T-helper 2 cell treated with Interferon-gamma antibody and Interleukin-4, amounts not matched to agents 100 ng/mL and 5 ng/mL, for 36 hours (primary cell): ENCODE results near the gene NPDC1. TPM values are rescaled to one million over a fixed set of nuclear protein-coding genes. Genes with fewer than 3 reads are reported as not detected.
"Not testable (repeated sequence)": the region's sequence is repeated elsewhere in the genome, so short reads cannot be mapped to it uniquely, and the experiment has no call there.

Experiments used
- intact Hi-C: fragments of 100-400 bp; cut with micrococcal nuclease; formaldehyde crosslinking; loops from one replicate; pipeline ENCODE4 v1.15.1; 2023
- total RNA-seq: library from RNA; stranded (reverse); gene quantifications from 2 replicates; pipeline ENCODE4 v1.2.3, GENCODE V29; 2022

NPDC1 gene
- total RNA-seq, 1 donor from 2014 or later, result 17.0 TPM

DNA sequence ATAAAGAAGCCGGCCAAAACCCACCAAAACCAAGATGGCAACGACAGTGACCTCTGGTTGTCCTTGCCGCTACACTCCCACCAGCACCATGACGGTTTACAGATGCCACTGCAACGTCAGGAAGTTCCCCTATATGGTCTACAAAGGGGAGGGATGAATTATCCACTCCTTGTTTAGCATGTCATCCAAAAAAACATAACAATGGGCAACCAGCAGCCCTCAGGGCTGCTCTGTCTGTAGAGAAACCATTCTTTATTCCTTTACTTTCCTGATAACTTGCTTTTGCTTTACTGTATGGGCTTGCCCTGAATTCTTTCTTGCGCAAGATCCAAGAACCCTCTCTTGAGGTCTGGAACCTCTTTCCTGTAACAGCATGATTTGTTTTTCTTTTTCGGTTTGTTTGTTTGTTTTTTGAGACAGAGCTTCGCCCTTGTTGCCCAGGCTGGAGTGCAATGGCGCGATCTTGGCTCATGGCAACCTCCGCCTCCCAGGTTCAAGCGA is 29.3 kb upstream of the NPDC1 start:
- intact Hi-C loops, result no loop called here

DNA sequence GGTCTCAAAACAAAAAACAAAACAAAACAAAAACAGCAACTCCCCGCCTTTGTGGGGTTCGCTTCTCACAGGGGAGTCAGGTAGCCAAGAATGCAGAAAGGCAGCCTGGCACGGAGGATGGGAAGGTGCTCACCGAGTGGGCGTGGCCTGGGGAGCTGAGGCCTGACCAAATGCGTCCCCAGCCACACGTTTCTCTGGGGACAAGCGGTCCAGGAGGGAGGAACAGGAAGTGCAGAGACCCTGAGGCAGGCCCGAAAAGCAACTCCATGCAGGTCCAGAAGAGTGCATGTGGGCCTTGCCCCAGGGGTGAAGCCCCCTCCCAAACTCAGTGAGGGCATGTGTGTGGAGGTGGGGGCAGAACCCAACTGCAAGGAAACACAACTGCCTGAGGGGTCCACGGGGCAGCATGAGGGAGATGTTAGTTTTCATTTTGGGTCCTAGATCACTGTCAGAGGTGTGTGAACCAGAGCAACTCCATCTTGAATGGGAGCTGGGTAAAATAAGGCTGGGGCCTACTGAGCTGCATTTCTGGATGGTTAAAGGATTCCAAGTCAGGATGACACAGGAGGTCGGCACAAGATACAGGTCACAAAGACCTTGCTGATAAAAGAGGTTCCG is 28.8 kb upstream of the NPDC1 start:
- intact Hi-C loops, result no loop called here

- intact Hi-C loops, result no loop called here
These were observed 28.0 kb upstream of the NPDC1 start for GRCh38 chr9:137073992-137074399.

DNA sequence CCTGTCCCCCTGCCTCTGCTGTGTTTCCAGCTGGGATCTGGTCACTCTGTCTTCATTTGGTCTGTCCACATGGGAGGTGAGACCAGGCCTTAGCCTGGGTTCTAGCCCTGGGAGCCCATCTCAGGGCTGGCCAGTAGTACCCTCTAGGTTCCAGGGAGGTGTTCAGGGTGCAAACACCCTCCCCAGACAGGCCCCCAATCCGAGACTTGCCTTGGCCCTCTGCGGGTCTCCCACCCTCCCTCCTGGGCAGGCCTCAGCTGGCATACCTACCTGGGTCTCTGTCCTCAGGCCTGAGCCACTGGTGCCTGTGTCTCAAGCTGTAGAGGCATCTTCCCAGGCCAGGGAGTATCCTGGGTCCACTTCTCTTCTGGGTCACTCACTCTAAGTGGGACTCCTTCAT is 25.3 kb upstream of the NPDC1 start:
- intact Hi-C loops, result no loop called here

DNA sequence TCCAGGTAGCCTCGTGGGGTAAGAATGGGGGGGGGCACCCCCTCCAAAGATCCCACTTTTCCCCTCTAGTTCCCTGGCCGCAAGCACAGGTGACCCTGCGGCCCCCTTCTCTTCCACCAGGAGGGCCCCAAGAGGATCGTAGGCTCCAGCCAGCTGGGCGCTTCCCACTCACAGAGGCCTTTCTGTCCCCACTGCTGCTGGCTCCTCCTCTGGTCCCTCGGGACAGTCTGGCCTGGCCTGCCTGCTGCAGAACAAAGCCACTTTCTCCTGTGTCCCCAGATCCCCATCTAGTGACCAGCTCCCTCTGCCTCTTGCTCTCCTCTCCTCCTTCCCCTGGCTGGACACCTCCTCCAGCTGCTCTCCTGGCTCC is 24.9 kb upstream of the NPDC1 start:
- intact Hi-C loops, result loop anchor here (1.0 kb wide), 3 partner anchors 15 to 79 kb away; partner anchors contain the start of genes DPP7, MAN1B1 and PAXX

GRCh38 chr9:137070201-137070905 is 24.4 kb upstream of the NPDC1 start, which contains the start of gene SAPCD2:
Gene SAPCD2 (minus strand): TSS chr9:137070557. CDS start chr9:137070460, 97 bp downstream.
- intact Hi-C loops, result loop anchor here (1.0 kb wide), 3 partner anchors 16 to 78 kb away; partner anchors contain the start of genes DPP7, MAN1B1 and PAXX

- intact Hi-C loops, result loop anchor here (1.0 to 5.0 kb wide), 4 partner anchors 17 to 77 kb away; partner anchors contain the start of genes ABCA2, DPP7, MAN1B1 and PAXX
These were observed 23.6 kb upstream of the NPDC1 start for GRCh38 chr9:137069508-137070091.

DNA sequence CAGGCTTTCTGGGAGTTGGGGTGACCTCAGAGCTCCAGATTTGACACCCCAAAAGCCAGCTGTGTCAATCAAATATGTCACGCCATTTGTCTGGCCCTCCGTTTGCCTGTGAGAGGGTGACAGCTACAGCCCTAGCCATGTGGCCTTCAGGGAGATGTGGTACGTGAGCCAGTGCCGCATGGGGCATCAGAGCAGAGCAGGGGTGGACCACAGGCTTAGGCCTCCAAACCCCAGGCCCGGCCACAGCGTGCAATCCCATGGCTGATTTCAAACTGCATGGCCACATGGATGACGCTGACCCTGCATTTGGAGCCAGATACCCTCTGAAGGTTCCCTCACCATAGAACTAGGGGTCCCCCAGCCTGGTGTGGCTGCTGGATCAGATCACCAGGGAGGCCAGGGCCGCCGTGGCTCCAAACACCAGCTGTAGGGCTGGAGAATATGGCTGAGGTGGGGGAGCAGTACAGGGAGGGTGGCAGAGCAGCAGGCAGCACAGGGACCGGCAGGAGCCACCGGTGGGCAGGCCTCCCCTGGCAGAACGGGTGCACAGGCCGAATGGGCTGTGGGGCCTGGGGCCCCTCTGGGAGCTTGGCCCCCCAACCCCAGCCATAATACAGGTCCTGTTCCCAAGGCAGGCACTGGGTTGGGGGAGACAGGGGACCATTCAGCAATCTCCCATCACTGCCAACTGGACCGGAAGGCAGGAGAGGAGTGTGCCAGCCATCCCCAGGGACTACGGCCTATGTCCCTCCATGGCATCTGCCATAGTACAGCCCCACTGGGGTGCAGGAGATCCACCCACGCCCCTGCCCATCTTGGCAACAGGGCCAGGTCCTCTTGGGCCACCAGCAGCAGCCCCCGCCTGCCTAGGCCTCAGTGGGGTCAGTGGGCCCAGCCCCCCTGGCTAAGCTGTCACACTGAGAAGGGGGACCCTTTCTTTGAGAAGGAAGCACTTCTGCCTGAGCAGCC is 22.8 kb upstream of the NPDC1 start:
- intact Hi-C loops, result loop anchor here (5.0 kb wide), 1 partner anchor 42 kb away; the partner anchor contains the start of gene ABCA2

- intact Hi-C loops, result loop anchor here (2.0 to 5.0 kb wide), 2 partner anchors 21 to 41 kb away; partner anchors contain the start of genes ABCA2 and NPDC1
These were observed 22.0 kb upstream of the NPDC1 start for GRCh38 chr9:137067860-137068538.

DNA sequence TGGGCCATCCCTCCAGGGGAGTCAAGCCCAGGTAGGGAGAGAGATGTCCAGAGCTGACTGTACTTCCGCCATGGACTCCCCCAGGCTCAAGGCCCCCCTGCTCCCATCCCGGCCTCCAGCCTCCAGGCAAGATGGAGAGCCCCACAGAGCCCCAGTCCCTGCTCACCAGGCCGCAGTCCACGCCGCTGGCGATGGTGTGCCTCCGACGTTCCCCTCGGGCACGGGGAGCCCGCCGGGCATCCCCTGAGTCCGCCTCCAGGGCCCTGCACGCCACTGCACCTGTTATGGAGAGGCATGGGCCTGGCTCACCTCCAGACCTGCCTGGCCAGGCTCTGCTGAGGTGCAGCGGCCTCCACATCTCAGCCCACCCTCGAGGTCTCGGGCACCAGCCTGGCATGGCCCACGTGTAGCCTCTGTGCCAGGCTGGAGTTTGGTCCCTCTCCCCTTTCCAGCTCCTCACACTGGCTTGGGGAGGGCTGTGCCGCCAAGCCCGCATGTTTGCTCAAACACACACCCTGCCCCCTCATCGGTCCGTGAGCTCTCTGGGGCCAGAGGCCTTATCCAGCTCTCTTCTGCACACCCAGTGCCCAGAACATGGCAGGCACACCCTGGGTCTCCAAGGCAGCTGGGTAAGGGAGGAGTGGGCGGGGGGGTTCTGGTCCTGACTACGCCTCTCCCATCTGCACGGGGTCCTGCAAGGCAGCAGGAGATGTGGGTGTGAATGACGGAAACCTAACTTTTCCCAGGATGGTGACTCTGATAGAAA is 20.3 kb upstream of the NPDC1 start:
- intact Hi-C loops, result loop anchor here (2.0 to 5.0 kb wide), 2 partner anchors 19 to 39 kb away; partner anchors contain the start of genes ABCA2 and NPDC1

DNA sequence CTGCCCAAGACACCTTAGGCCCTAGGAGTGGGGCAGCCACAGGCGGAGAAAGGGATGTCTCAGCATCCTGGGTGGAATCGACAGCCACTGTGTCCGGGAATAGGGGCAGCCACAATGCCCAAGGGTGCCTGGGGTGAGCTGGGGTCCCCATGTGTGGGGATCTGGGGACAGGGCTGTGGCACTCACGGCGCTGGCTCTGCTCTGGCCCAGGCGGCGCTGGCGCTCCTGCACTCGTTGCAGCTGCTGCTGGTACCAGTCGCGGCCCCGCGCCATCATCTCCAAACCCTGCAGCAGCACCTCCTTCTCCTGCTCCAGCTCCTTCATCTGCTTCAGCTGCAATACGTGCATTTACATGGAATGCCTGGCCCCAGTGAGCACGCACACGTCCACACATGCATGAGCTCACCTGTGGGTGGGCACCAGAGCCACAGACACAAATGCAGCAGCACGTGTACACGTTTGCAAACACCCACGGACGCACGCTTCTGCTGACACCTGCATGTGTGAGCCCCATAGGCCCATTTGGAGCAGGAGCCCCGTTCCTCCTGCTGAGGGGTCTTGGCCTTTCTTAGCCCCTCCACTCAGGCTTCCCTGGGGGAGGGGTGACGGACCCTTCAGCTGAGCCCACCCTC is 19.5 kb upstream of the NPDC1 start:
- intact Hi-C loops, result loop anchor here (5.0 kb wide), 1 partner anchor 38 kb away; the partner anchor contains the start of gene ABCA2

- intact Hi-C loops, result loop anchor here (5.0 kb wide), 1 partner anchor 38 kb away; the partner anchor contains the start of gene ABCA2
These were observed 18.8 kb upstream of the NPDC1 start for GRCh38 chr9:137064880-137065164.

DNA sequence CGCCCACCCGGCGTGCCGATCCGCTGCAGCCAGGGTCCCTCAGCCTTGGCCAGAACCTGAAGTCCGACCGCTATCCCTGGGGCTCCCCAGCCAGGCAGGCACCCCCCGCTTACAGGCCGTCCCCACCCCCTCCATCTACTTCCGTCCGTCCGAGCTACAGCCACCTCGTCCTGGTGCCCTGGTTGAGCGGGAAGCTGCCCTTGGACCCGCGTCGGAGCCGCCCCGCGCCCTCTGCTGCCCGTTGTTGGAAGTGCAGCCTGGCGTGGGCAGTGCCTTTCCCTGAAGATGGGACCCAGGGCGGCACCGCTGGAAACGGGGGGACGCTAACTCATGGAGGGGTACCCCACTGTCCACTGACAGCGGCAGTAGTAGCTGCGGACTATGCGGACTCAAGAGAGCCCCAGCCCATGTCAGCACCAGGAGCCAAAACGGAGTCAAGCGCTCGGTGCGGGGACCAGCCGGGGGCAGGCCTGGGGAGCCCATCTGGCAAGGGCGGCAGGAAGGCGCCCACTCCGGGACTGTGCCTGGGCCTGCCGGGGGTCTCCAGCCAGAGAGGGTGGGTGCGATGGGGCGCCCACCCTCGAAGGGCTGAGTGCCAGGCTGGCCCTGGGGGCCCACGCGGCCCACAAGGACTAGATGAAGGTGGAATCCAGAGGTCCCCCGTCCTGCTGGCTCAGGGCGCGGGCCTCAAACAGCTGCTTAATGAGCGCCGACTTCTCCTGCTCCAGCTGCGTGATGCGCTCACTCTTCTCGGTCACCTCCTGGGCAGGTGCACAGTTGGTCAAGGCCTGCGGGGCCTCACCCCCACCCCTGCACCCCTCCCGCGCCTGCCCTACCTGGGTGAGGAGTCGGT is 18.3 kb upstream of the NPDC1 start:
- intact Hi-C loops, result no loop called here

DNA sequence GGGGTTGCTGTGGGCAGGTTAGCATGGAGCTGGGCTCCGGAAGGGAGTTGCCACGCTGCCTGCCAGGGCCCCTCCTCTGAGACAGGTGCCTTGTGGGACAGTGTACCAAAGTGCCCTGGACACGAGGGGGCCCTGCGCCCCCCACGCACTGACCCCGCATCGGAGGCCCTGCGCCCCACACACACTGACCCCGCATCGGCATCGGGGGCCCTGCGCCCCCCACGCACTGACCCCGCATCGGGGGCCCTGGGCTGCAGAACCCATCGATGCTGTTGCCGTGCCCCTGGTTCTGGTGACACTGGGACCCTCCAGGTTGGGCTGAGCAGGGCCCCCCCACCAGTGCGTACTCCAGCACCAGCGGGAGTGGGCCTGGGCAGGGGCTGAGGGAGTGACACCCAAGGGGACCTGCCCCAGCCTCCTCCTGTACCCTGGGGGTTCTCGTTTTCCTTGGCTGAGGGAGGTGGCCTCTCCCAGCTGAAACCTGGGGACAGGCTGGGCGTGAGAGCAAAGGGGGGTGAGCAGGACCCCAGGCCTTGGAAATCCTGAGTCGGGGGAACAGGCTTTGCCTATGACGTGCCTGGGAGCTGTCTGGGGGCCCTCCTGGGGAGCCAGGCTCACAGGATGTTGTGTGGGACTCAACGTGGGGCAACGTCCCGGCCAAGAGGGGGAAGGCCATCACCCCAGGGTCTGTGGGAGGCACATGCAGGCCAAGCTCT is 17.5 kb upstream of the NPDC1 start:
- intact Hi-C loops, result no loop called here

DNA sequence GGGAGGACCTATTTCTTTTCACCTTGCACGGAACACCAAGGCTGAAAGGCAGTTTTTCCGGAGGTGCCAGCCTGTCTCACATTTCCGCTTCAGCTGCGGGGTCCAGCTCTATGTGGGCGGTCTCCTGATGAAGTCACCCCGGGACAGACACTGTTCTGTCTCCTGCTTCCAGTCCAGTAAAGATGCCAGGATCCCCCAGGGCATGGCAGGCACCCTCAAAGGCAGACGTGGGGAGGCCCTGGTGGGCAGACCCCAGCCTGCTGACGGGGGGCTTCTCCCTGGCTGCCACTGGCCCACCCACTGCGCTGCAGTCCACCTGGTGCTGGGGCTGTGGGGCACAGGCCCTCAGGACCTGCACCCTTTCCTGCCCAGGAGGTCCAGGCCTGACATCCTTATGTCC is 16.8 kb upstream of the NPDC1 start:
- intact Hi-C loops, result not testable (repeated sequence)

DNA sequence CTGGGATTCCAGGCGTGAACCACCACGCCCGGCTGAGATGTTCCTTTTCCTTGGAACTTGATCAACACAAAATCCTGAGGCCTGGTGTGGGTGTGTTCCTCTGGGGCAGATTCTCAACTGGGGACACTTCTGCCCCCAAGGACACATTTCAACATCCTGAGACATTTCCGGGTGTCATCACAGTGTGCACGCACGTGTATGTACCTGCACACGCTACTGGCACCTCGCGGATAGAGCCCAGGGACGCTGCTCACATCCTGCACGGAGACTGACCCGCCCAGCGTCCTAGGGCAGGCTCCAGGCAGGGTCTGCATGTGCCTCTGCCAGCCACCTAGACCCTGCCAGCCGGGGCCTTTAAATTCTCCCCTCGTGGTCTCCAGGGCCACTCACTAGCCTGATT is 16.4 kb upstream of the NPDC1 start:
- intact Hi-C loops, result no loop called here

- intact Hi-C loops, result no loop called here
These were observed 12.7 kb upstream of the NPDC1 start for GRCh38 chr9:137058521-137059234.
